ENCODE measurements around the gene DHRSX.
"Not testable (repeated sequence)": the region's sequence is repeated elsewhere in the genome, so short reads cannot be mapped to it uniquely, and the experiment has no call there.

DNA sequence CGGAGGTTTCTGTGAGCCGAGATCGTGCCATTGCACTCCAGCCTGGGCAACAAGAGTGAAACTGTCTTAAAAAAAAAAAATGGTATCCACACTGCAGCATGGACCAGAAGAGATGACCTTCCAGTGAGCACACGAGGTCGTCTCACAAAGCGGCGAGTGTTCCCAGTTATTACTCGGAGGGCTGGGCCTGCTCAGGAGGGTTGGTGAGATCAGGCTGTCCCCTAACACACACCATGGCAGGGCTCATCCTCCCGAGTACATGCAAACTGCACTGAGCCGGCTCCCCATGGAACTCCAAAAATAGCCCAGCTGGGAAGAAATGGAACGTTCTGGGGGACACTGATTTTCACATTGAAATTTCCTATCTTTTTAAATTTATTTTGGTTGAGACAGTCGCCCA, 19.2 kb downstream of the DHRSX start:
- not testable (repeated sequence) for TF ChIP-seq POLR2A, EP300 (IDR thresholded peaks at IDR 0.05)
- TF ChIP-seq, protein P1, sequence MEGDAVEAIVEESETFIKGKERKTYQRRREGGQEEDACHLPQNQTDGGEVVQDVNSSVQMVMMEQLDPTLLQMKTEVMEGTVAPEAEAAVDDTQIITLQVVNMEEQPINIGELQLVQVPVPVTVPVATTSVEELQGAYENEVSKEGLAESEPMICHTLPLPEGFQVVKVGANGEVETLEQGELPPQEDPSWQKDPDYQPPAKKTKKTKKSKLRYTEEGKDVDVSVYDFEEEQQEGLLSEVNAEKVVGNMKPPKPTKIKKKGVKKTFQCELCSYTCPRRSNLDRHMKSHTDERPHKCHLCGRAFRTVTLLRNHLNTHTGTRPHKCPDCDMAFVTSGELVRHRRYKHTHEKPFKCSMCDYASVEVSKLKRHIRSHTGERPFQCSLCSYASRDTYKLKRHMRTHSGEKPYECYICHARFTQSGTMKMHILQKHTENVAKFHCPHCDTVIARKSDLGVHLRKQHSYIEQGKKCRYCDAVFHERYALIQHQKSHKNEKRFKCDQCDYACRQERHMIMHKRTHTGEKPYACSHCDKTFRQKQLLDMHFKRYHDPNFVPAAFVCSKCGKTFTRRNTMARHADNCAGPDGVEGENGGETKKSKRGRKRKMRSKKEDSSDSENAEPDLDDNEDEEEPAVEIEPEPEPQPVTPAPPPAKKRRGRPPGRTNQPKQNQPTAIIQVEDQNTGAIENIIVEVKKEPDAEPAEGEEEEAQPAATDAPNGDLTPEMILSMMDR (IDR thresholded peaks at IDR 0.05): not testable (repeated sequence)
